ENCODE results near the gene LPIN2. TPM values are rescaled to one million over a fixed set of nuclear protein-coding genes. Genes with fewer than 3 reads are reported as not detected.

Gene LPIN2
- total and polyA plus RNA-seq, 7 donors = 1.5 to 5.2 (median 4.4) TPM

DNA sequence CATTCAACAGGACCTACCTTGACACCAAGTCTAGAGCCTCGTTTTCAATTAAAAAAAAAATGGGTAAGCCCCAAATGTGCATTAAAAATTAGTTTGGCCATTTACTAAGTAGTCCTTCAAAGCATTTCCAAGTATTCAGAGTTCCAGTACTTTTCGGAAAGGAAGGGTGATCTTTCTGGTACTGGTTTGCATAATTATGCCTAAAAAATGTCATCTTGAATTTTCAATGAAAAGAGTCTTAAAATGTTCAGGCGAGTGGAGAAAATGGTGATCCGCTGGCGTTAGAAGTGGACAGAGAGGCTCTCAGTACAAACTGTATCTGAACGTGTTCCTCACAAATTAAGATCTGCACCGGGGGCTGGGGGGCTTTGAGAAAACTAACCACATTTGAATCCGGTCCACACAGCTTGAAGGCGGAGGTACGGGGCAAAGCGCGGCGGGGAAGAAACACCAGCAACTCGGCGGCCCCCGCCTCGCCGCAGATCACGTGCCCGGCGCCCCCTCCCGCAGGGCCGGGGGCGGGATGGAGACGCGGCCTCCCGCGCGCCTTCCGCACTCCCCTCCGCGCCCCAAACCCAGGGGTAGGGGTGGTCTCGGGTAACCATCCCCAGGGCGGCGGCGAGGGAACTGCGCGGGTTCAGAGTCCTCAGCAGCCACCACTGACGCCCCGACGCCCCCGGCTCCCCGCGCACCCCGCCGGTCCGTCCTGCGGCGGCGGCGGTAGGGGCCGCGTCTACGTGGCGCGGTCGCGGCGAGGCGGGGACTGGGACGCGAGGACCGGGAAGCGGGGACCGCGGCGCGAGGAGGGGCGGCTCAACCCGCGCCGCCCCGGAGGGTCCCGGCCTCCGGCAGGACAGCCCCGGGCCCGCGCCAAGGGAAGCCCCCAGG lies 564 bp downstream of the LPIN2 start:
- WGBS, 3 donors = 1 to 8% (median 5%) methylated on average over 18 to 78 of the region's 78 CpGs
- Histone ChIP-seq H3K27ac (peak overlapping the region; percentile 87), H3K4me3 (peak overlapping the region; percentile 92), H3K36me3 (ENCODE audit: insufficient read depth in 1 of 2, low read depth in 1 of 2) (no peaks in the 10 kb centered on the region), H3K27me3 (ENCODE audit: insufficient read depth in 3 of 3, low read length in 2 of 3) (no peaks in the 10 kb centered on the region), H3K9me3 (no peaks in the 10 kb centered on the region), H3K4me1 (no peaks in the 10 kb centered on the region)
- peak; percentile 41 to 63 (median 54) for ATAC-seq
- intact Hi-C loops (cut with DNase I) = no loop called here
- peak; percentile 50 to 71 for DNase-seq
- TF ChIP-seq, protein P1, sequence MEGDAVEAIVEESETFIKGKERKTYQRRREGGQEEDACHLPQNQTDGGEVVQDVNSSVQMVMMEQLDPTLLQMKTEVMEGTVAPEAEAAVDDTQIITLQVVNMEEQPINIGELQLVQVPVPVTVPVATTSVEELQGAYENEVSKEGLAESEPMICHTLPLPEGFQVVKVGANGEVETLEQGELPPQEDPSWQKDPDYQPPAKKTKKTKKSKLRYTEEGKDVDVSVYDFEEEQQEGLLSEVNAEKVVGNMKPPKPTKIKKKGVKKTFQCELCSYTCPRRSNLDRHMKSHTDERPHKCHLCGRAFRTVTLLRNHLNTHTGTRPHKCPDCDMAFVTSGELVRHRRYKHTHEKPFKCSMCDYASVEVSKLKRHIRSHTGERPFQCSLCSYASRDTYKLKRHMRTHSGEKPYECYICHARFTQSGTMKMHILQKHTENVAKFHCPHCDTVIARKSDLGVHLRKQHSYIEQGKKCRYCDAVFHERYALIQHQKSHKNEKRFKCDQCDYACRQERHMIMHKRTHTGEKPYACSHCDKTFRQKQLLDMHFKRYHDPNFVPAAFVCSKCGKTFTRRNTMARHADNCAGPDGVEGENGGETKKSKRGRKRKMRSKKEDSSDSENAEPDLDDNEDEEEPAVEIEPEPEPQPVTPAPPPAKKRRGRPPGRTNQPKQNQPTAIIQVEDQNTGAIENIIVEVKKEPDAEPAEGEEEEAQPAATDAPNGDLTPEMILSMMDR (IDR thresholded peaks at IDR 0.05) = no peak

DNA sequence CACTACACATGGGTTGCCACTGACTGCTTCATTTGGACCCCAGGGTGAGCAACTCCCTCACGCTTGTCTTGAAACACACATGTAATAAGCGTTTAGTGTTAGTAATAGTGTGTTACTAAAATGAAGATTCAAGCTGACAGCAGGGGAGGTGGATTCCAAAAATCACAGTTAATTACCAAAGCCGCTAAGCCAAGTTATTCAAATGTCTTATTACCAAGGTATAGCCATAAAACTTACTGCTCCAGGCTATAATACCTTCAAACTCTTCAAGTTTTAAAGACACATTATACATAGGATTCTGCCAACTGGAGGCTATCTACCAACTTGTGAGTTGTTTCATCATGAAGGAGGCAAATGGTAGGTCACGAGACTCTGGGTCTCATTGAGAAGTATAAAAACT lies 2.9 kb downstream of the LPIN2 start:
- H3K4me1 ChIP-seq = no peaks in the 10 kb centered on the region

DNA sequence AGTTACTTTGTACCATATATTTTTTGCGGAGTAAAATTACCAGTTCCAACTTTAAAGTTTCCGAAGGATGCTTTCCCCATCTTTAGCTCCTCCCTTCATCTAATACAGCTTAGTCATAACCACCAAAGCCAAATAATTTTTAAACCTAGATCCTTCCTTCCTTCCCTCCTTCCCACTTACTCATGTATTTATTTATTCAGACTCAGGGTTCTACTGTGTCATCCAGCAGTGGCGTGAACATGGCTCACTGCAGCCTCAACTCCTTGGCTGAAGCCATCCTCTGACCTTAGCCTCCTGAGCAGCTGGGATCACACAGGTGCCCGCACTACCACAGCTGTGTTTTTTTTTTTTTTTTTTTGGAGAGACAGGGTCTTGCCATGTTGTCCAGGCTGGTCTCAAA lies 4.4 kb downstream of the LPIN2 start:
- ATAC-seq = no peak
- no peak overlapping the region for H3K27ac ChIP-seq
- 81 to 92% (median 90%) methylated on average over 4 of the region's 4 CpGs for WGBS, 3 donors

More for the DNA sequence above, 2.9 kb downstream of the LPIN2 start:
- H3K36me3 ChIP-seq (ENCODE audit: insufficient read depth in 1 of 2, low read depth in 1 of 2) = no peaks in the 10 kb centered on the region
- H3K27me3 ChIP-seq (ENCODE audit: insufficient read depth in 3 of 3, low read length in 2 of 3) = no peaks in the 10 kb centered on the region
- ATAC-seq (no peak), DNase-seq (no peak)
- intact Hi-C loops (cut with DNase I) = no loop called here
- TF ChIP-seq, protein P1 (IDR thresholded peaks at IDR 0.05) = no peak
- H3K9me3 ChIP-seq = no peaks in the 10 kb centered on the region
- WGBS, 3 donors = 81 to 92% (median 90%) methylated on average over 4 of the region's 4 CpGs
- H3K27ac ChIP-seq = no peak overlapping the region
- no peak overlapping the region for H3K4me3 ChIP-seq

DNA sequence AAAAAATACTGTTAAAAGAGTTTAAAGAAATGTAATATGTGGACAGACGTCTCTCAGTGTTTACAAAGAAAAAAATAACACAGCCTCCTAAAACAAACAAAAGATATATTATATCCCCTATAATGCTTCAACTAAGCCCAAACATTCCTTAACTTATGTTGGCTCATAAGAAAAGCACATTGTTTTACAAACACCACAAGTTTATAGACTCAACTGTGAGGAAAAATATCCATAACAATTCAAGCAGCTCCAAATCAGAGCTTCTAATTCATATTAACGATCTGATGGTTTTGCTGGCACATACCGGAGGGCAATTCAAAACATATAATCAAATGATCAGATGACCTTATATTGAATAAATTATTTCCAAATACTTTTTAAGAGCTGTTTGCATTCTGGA lies 5.5 kb downstream of the LPIN2 start:
- Histone ChIP-seq H3K4me1 (no peaks in the 10 kb centered on the region), H3K36me3 (ENCODE audit: insufficient read depth in 1 of 2, low read depth in 1 of 2) (no peaks in the 10 kb centered on the region), H3K27me3 (ENCODE audit: insufficient read depth in 3 of 3, low read length in 2 of 3) (no peaks in the 10 kb centered on the region), H3K4me3 (no peak overlapping the region), H3K9me3 (no peaks in the 10 kb centered on the region), H3K27ac (no peak overlapping the region)
- intact Hi-C loops (cut with DNase I) = loop anchor here in 1 of 2 donors (5.0 kb wide), 1 partner anchor 55 kb away; no protein-coding TSS in a partner anchor
- ATAC-seq = no peak
- DNase-seq = no peak
- 84 to 87% (median 86%) methylated on average over 3 of the region's 3 CpGs for WGBS, 3 donors
- TF ChIP-seq, protein P1 (IDR thresholded peaks at IDR 0.05) = no peak

More for the DNA sequence above, 4.4 kb downstream of the LPIN2 start:
- TF ChIP-seq, protein P1 (IDR thresholded peaks at IDR 0.05) = no peak
- DNase-seq = no peak
- H3K9me3 ChIP-seq = no peaks in the 10 kb centered on the region
- no peaks in the 10 kb centered on the region for H3K4me1 ChIP-seq
- intact Hi-C loops (cut with DNase I) = loop anchor here in 1 of 2 donors (5.0 kb wide), 1 partner anchor 54 kb away; no protein-coding TSS in a partner anchor
- no peaks in the 10 kb centered on the region for H3K27me3 ChIP-seq (ENCODE audit: insufficient read depth in 3 of 3, low read length in 2 of 3)
- H3K4me3 ChIP-seq = no peak overlapping the region
- H3K36me3 ChIP-seq (ENCODE audit: insufficient read depth in 1 of 2, low read depth in 1 of 2) = no peaks in the 10 kb centered on the region
